Lung (tissue), 12 donors: Measurements from ENCODE around the gene PAPPA2. TPM values are rescaled to one million over a fixed set of nuclear protein-coding genes. Genes with fewer than 3 reads are reported as not detected.

Experiments used
- ATAC-seq: fragments of 200-7000 bp; cut with Tn5 transposase; one replicate; pipeline ENCODE4 v1.9.1; 2020; ENCODE audit warnings: moderate number of reproducible peaks; ENCODE audit not compliant: insufficient read depth, low FRiP score
- DNase-seq, 3 donors: peaks; one replicate each; pipeline ENCODE4 v3.0.0-alpha.2; 2013 to 2017
- H3K27ac ChIP-seq, 2 donors: one replicate each; pipeline ENCODE4 v1.5.1; 2013; ENCODE audit warnings: mild to moderate bottlenecking in 2 of 2, moderate library complexity in 2 of 2, control low read depth in 1 of 2, inconsistent platforms in 1 of 2, low read depth in 1 of 2, low read length in 1 of 2
- H3K27me3 ChIP-seq, 3 donors: one replicate each; pipeline ENCODE4 v1.5.1; 2013; ENCODE audit warnings: low read length in 2 of 3; ENCODE audit not compliant: control insufficient read depth in 3 of 3, insufficient read depth in 3 of 3
- H3K36me3 ChIP-seq, 4 donors: one replicate each; pipeline ENCODE4 v1.5.1; 2013; ENCODE audit warnings: low read length in 4 of 4, mild to moderate bottlenecking in 1 of 4, moderate library complexity in 1 of 4; ENCODE audit not compliant: control insufficient read depth in 4 of 4, insufficient read depth in 4 of 4
- H3K4me1 ChIP-seq, 5 donors: one replicate each; pipeline ENCODE4 v1.5.1; 2013; ENCODE audit warnings: low read length in 5 of 5, mild to moderate bottlenecking in 2 of 5, moderate library complexity in 1 of 5; ENCODE audit not compliant: control insufficient read depth in 5 of 5, insufficient read depth in 5 of 5
- H3K4me3 ChIP-seq: one replicate; pipeline ENCODE4 v1.5.1; 2013; ENCODE audit warnings: mild to moderate bottlenecking, control low read depth, moderate library complexity
- H3K9ac ChIP-seq, 2 donors: one replicate each; pipeline ENCODE4 v1.5.1; 2013; ENCODE audit warnings: low read length in 2 of 2, control low read depth in 1 of 2; ENCODE audit not compliant: insufficient read depth in 1 of 2
- H3K9me3 ChIP-seq, 4 donors: one replicate each; pipeline ENCODE4 v1.5.1; 2013; ENCODE audit warnings: low read length in 3 of 4, mild to moderate bottlenecking in 1 of 4, moderate library complexity in 1 of 4; ENCODE audit not compliant: control insufficient read depth in 4 of 4, insufficient read depth in 3 of 4
- CTCF ChIP-seq: IDR thresholded peaks from 2 replicates; pipeline ENCODE4 v1.5.1; 2012; ENCODE audit warnings: mild to moderate bottlenecking; ENCODE audit errors: control extremely low read depth, extremely low read depth
- WGBS, 2 donors: extraction: QIAGEN DNeasy Blood & Tissue Kit; methylation state at CpG; one replicate each; pipeline ENCODE4 v1.1.7; 2013; 5-methylcytosine and 5-hydroxymethylcytosine counted together
- polyA plus RNA-seq, 2 donors: library from polyadenylated mRNA; stranded (reverse); fragments of 200-250 nt; gene quantifications; one replicate each; pipeline ENCODE4 v1.2.1, GENCODE V29; 2013
- total RNA-seq, 2 donors: library from RNA; depleted of rRNA in 1 of 2; stranded (reverse); fragments of >200 nt in 1 of 2; gene quantifications; one replicate each; pipeline ENCODE4 v1.2.1, GENCODE V29; 2014 to 2021
- donor health status: control.
- donor health status: control.
- donor health status: Bipolar disorder and iron deficiency.
- donor health status: healthy.
- donor health status: DM: yes; HTN: yes; CAD: no.

Gene PAPPA2
- total and polyA plus RNA-seq, 4 donors = 0.02 to 0.55 (median 0.32) TPM

- no peak overlapping the region for H3K4me3 ChIP-seq
- no peak for TF ChIP-seq CTCF
- 88 to 92% methylated on average over 8 of the region's 8 CpGs for WGBS, 2 donors
- H3K27ac ChIP-seq = no peak overlapping the region
- no peaks in the 10 kb centered on the region for H3K9me3 ChIP-seq
- DNase-seq (no peak), ATAC-seq (no peak)
- H3K27me3 ChIP-seq = no peaks in the 10 kb centered on the region
- H3K36me3 ChIP-seq = no peaks in the 10 kb centered on the region
- H3K9ac ChIP-seq = no peak overlapping the region
- peaks cover 0 to 6% (median 0%) of the 10 kb centered on the region in 5 donors for H3K4me1 ChIP-seq
These were observed 431.5 kb downstream of the PAPPA2 start for GRCh38 chr1:176894450-176894849.
